Common myeloid progenitor, CD34-positive (primary cell): ENCODE data around the gene CACNA2D3.
"Not testable (repeated sequence)": the region's sequence is repeated elsewhere in the genome, so short reads cannot be mapped to it uniquely, and the experiment has no call there.

Experiments
- CTCF ChIA-PET: fragments of 350-600 bp; sonication (Branson Sonifier 250); formaldehyde crosslinking; loops from one replicate; lab custom pipeline; 2021; ENCODE audit warnings: antibody characterized with exemption; lab: Charles Lee
- POLR2A ChIA-PET: fragments of 350-600 bp; sonication (Branson Sonifier 250); formaldehyde crosslinking; loops from one replicate; lab custom pipeline; 2021; ENCODE audit warnings: antibody characterized with exemption; lab: Charles Lee
- DNase-seq, 3 donors: peaks; one replicate each; pipeline versions ENCODE4 v3.0.0 to v3.0.0-alpha.2; 2013
- H3K27ac ChIP-seq, 2 experiments: 1 replicate in 1 of 2; 2 replicates in 1 of 2; pipeline ENCODE4 v1.7.0; 2013; ENCODE audit warnings: inconsistent platforms in 2 of 2, low read length in 2 of 2, mild to moderate bottlenecking in 2 of 2, low read depth in 1 of 2, moderate library complexity in 1 of 2; ENCODE audit not compliant: severe bottlenecking in 2 of 2, insufficient read depth in 1 of 2, poor library complexity in 1 of 2
- H3K27me3 ChIP-seq, 5 experiments: replicated peaks in 2 of 5; 1 replicate in 3 of 5; 2 replicates in 2 of 5; pipeline versions ENCODE4 v1.6.1 to v1.7.0; 2013; ENCODE audit warnings: low read length in 4 of 5, mild to moderate bottlenecking in 2 of 5, moderate library complexity in 2 of 5, inconsistent platforms in 1 of 5; ENCODE audit not compliant: insufficient read depth in 5 of 5, control insufficient read depth in 4 of 5
- H3K36me3 ChIP-seq, 4 experiments: 1 replicate in 2 of 4; 2 replicates in 2 of 4; pipeline versions ENCODE4 v1.6.1 to v1.7.0; 2013; ENCODE audit warnings: low read length in 3 of 4, control low read depth in 1 of 4, mild to moderate bottlenecking in 1 of 4; ENCODE audit not compliant: control insufficient read depth in 4 of 4, insufficient read depth in 4 of 4
- H3K4me1 ChIP-seq, 4 experiments: 1 replicate in 3 of 4; 2 replicates in 1 of 4; pipeline versions ENCODE4 v1.6.1 to v1.7.1; 2013; ENCODE audit warnings: low read length in 3 of 4, mild to moderate bottlenecking in 3 of 4, control low read depth in 1 of 4, inconsistent platforms in 1 of 4, moderate library complexity in 1 of 4; ENCODE audit not compliant: control insufficient read depth in 4 of 4, insufficient read depth in 4 of 4; ENCODE audit errors: control extremely low read depth in 1 of 4
- H3K4me3 ChIP-seq, 7 experiments: 1 replicate in 4 of 7; 2 replicates in 3 of 7; pipeline versions ENCODE4 v1.5.1 to v1.7.0; 2013; ENCODE audit warnings: mild to moderate bottlenecking in 7 of 7, low read length in 6 of 7, moderate library complexity in 6 of 7, inconsistent platforms in 2 of 7, low read depth in 2 of 7, control low read depth in 1 of 7; ENCODE audit not compliant: insufficient read depth in 4 of 7, control insufficient read depth in 1 of 7; ENCODE audit errors: extremely low read depth in 1 of 7
- H3K9me3 ChIP-seq, 5 experiments: 1 replicate in 4 of 5; 2 replicates in 1 of 5; pipeline versions ENCODE4 v1.6.1 to v1.7.1; 2013; ENCODE audit warnings: low read length in 4 of 5, mild to moderate bottlenecking in 2 of 5, inconsistent platforms in 1 of 5, low read depth in 1 of 5, moderate library complexity in 1 of 5; ENCODE audit not compliant: control insufficient read depth in 4 of 5, insufficient read depth in 2 of 5; ENCODE audit errors: control extremely low read depth in 1 of 5
- WGBS: methylation state at CpG from one replicate; pipeline ENCODE4 v1.1.5; 2013; ENCODE audit not compliant: insufficient coverage; 5-methylcytosine and 5-hydroxymethylcytosine counted together

CACNA2D3 gene

GRCh38 chr3:54630101-54630623 lies 507.8 kb downstream of the CACNA2D3 start:
- no peaks in the 10 kb centered on the region for H3K4me1 ChIP-seq
- no peaks in the 10 kb centered on the region for H3K36me3 ChIP-seq
- peaks cover 0 to 3% (median 0%) of the 10 kb centered on the region in 5 experiments for H3K9me3 ChIP-seq
- ChIA-PET CTCF (no interaction called here), POLR2A (no interaction called here)
- 77% methylated on average over 6 of the region's 6 CpGs for WGBS
- no peak for DNase-seq
- no peaks in the 10 kb centered on the region for H3K27me3 ChIP-seq
- no peak overlapping the region for H3K4me3 ChIP-seq
- H3K27ac ChIP-seq = no peak overlapping the region

- POLR2A ChIA-PET, H3K27me3 ChIP-seq, H3K9me3 ChIP-seq, CTCF ChIA-PET, H3K27ac ChIP-seq, H3K4me1 ChIP-seq, DNase-seq, H3K4me3 ChIP-seq, H3K36me3 ChIP-seq: not testable (repeated sequence)
- 96% methylated on average over 4 of the region's 6 CpGs for WGBS
These were observed 508.6 kb downstream of the CACNA2D3 start for GRCh38 chr3:54631001-54631400.

- POLR2A ChIA-PET = no interaction called here
- H3K36me3 ChIP-seq = no peaks in the 10 kb centered on the region
- CTCF ChIA-PET = interaction anchor here (0.9 kb wide), 1 partner anchor 11 kb away, joined by 3 read pairs; no protein-coding TSS in a partner anchor
- no peaks in the 10 kb centered on the region for H3K27me3 ChIP-seq
- WGBS = no CpG with 5 or more reads among the region's 6 CpGs
- no peak overlapping the region for H3K27ac ChIP-seq
- no peaks in the 10 kb centered on the region for H3K4me1 ChIP-seq
- DNase-seq = no peak
- peaks cover 0 to 2% (median 0%) of the 10 kb centered on the region in 5 experiments for H3K9me3 ChIP-seq
- no peak overlapping the region for H3K4me3 ChIP-seq
These were observed 509.4 kb downstream of the CACNA2D3 start for GRCh38 chr3:54631516-54632325.

GRCh38 chr3:54632326-54632665 lies 509.9 kb downstream of the CACNA2D3 start:
- Histone ChIP-seq H3K4me3 (no peak overlapping the region), H3K27me3 (no peaks in the 10 kb centered on the region), H3K9me3 (peaks cover 0 to 2% (median 0%) of the 10 kb centered on the region in 5 experiments), H3K36me3 (no peaks in the 10 kb centered on the region), H3K4me1 (no peaks in the 10 kb centered on the region), H3K27ac (no peak overlapping the region)
- ChIA-PET CTCF (interaction anchor here (0.9 kb wide), 1 partner anchor 12 kb away, joined by 3 read pairs; no protein-coding TSS in a partner anchor), POLR2A (no interaction called here)
- WGBS = no CpG with 5 or more reads among the region's 1 CpG
- DNase-seq = no peak

- Histone ChIP-seq H3K27ac (no peak overlapping the region), H3K4me1 (no peaks in the 10 kb centered on the region), H3K4me3 (no peak overlapping the region), H3K27me3 (peaks cover 0 to 4% (median 0%) of the 10 kb centered on the region in 5 experiments), H3K36me3 (no peaks in the 10 kb centered on the region), H3K9me3 (peaks cover 0 to 2% (median 0%) of the 10 kb centered on the region in 5 experiments)
- WGBS = 97% methylated on average over 6 of the region's 6 CpGs
- no peak for DNase-seq
- POLR2A ChIA-PET = no interaction called here
- CTCF ChIA-PET = no interaction called here
These were observed 510.5 kb downstream of the CACNA2D3 start for GRCh38 chr3:54632834-54633233.

GRCh38 chr3:54633444-54634121 lies 511.2 kb downstream of the CACNA2D3 start:
- Histone ChIP-seq H3K4me3 (no peak overlapping the region), H3K27ac (no peak overlapping the region), H3K36me3 (no peaks in the 10 kb centered on the region), H3K4me1 (no peaks in the 10 kb centered on the region), H3K27me3 (peaks cover 0 to 4% (median 0%) of the 10 kb centered on the region in 5 experiments), H3K9me3 (no peaks in the 10 kb centered on the region)
- CTCF ChIA-PET = no interaction called here
- DNase-seq = no peak
- POLR2A ChIA-PET = no interaction called here
- 92% methylated on average over 6 of the region's 10 CpGs for WGBS

GRCh38 chr3:54634122-54634469 lies 511.7 kb downstream of the CACNA2D3 start:
- 89% methylated on average over 2 of the region's 3 CpGs for WGBS
- Histone ChIP-seq H3K36me3 (no peaks in the 10 kb centered on the region), H3K9me3 (no peaks in the 10 kb centered on the region), H3K27me3 (peaks cover 0 to 6% (median 0%) of the 10 kb centered on the region in 5 experiments), H3K27ac (no peak overlapping the region), H3K4me3 (no peak overlapping the region), H3K4me1 (no peaks in the 10 kb centered on the region)
- POLR2A ChIA-PET = no interaction called here
- no peak for DNase-seq
- CTCF ChIA-PET = no interaction called here
